ENCODE results near the gene EDC4. TPM values are rescaled to one million over a fixed set of nuclear protein-coding genes. Genes with fewer than 3 reads are reported as not detected.
A peak's percentile ranks its signal among the peaks of the same experiment; 100 is the strongest.

The EDC4 gene
- total and polyA plus RNA-seq, 2 of the 13 experiments (the other 11 are each of a cell fraction or from before 2014, with no cell fraction given) = 51.4 to 59.1 TPM

GRCh38 chr16:67847064-67847861 is 25.6 kb upstream of the EDC4 start, which contains the start of gene CENPT (continued):
- TF ChIP-seq ASH2L (IDR thresholded peaks at IDR 0.05; ENCODE audit: insufficient read length, low read depth, low read length) (no peak), ZNF350 (CRISPR knock-in tag; IDR thresholded peaks at IDR 0.05; ENCODE audit: borderline replicate concordance, low read depth) (no peak), ZKSCAN5 (CRISPR knock-in tag; IDR thresholded peaks at IDR 0.05) (0 out of 2 replicates have a peak, but pooled peaks have one; percentile 24), ZNF556 (CRISPR knock-in tag; IDR thresholded peaks at IDR 0.05; ENCODE audit: borderline replicate concordance) (no peak), PCBP2 (optimal IDR thresholded peaks at IDR 0.05; ENCODE audit: low read depth, low read length, poor library complexity, severe bottlenecking) (no peak), ZNF142 (CRISPR knock-in tag; IDR thresholded peaks at IDR 0.05) (no peak), LBX2 (CRISPR knock-in tag; IDR thresholded peaks at IDR 0.05; ENCODE audit: borderline replicate concordance) (0 out of 2 replicates have a peak, but pooled peaks have one; percentile 9), SATB2 (CRISPR knock-in tag; IDR thresholded peaks at IDR 0.05) (no peak), ATF6 (CRISPR knock-in tag; conservative IDR thresholded peaks at IDR 0.05) (no peak), AGO2 (optimal IDR thresholded peaks at IDR 0.05; ENCODE audit: low read depth, low read length) (peak; percentile 78), MYNN (CRISPR knock-in tag; IDR thresholded peaks at IDR 0.05; ENCODE audit: low read depth) (no peak), RERE (CRISPR knock-in tag; IDR thresholded peaks at IDR 0.05; ENCODE audit: low read depth) (no peak), TARDBP (CRISPR knock-in tag; IDR thresholded peaks at IDR 0.05) (no peak)
